Effector CD8-positive, alpha-beta T cell (primary cell): ENCODE measurements around the gene MSX1.

ENCODE experiments used
- DNase-seq: peaks from one replicate; lab custom pipeline; 2025; lab: John Stamatoyannopoulos, UW

Gene MSX1

DNA sequence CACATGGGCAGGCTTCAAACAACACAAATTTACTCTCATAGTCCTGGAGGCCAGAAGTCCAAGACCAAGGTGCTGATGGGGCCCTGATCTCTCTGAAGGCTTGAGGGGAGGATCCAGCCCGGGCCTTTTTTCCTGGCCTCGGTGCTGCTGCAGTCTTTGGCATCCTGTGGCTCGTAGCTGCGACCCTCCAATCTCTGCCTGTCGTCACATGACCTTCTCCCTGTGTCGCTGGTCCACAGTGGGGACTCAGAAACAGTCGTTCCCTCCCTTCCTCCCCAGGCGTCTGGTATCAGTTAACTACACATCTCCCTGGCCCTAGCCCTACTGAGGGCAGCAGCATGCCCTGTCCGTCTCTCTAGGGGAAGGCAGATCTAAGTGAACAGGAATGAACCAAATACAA, 19.1 kb upstream of the MSX1 start:
- no peak for DNase-seq

DNA sequence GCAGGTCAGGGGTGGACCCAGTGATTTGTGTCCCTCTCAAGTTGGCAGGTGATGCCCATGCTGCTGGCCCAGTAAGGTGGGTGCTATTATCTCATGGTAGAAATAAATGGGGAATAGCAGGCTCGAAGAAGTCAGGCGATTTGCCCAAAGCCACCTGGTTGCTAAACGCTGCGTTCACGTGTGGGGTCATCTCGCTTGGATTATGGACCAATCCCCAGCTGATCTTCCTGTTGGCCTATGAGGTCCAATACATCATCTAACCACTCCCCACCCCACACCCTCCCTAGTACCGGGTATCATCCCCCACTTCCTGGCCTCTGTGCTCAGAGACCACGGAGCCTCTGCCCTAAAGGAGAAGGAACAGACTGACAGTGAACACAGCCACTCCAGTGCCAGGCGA, 18.3 kb upstream of the MSX1 start:
- no peak for DNase-seq

DNA sequence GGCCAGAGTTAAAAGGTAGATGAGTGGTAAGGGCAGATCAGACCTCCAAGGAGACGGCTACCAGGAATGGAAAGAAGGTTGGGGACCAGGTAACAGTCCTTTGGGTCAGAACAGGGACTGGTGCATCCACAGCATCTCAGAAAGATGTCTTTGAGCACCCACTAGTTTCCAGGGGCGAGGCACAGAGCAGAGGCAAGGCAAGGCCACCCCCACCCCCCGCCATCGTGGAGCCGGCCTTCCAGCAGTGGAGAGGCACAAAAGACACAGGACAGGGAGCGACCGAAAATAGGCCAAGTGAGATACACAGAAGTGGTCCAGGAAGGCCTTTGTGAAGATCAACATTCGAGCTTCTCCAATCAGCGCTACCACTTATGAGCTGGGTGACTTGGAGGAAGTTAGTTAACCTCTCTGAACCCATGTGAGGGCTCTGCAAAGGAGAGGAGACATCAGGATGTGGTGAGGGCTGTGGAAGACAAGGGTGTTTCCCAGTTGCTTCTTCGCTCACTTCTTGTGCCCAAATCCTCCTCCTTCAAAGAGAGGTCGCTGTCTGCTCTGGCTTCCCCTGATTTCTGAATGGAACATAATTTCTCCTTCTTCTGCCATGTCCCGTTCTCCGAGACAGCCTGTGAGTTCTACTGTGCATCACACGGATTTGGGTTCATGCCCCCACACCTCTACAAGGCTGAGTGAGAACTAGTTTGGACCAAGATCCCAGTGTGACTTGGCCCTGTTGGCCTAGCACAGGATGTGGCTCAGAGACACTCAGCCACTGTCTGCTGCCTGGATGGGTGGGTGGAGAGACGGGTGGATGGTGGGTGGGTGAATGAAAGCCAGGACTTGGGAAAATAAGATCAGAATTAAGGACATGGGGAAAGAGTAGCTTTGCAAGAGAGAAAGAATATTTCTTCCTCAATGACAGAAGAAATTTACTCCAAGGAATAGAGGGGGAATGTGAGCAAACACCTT, 16.7 kb upstream of the MSX1 start:
- no peak for DNase-seq

GRCh38 chr4:4843635-4844291, 15.7 kb upstream of the MSX1 start:
- DNase-seq, result no peak

GRCh38 chr4:4845027-4845426, 14.4 kb upstream of the MSX1 start:
- no peak for DNase-seq

DNA sequence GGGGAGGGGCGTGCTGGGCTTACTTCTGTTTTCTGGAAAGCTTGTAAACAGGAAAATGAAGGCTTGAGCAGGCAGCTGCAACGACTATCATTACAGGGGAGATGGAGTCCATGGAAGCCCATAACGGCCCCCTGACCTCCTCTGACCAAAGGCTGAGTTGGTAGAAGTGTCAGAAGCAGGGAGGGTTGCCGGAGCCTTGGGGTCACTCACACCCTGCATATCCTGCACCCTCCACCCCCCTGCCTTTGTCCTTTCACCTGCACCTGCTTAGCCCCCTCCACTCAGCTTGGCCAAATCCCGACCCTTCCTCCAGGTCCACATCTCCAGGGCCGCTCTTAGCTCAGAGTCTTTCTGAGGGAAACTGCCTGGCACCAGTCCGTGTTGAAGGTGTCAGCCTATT, 12.5 kb upstream of the MSX1 start:
- DNase-seq, result no peak

GRCh38 chr4:4848540-4848939, 10.9 kb upstream of the MSX1 start:
- no peak for DNase-seq

GRCh38 chr4:4849106-4849505, 10.4 kb upstream of the MSX1 start:
- DNase-seq, result no peak

GRCh38 chr4:4849524-4850193, 9.8 kb upstream of the MSX1 start:
- DNase-seq, result no peak

DNA sequence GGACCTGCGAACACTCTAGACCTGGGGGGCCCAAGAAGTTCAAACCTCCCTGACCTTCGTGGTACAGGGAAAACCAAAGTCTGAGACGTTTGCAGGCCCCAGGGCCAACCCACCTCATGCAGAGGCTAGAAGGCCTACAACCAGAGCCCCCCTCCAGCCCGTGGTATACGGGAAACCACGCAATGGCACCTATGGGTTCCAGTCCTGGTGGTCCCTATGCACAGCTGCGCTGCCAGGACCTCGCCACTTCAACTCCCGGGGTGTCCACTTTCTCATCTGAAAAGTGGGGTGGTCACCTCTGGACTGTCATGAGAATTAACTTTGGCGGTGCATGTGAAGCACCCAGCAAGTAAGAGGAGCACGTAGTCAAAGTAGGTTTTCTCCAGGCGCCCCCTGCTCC, 8.4 kb upstream of the MSX1 start:
- DNase-seq, result no peak

GRCh38 chr4:4851906-4852305, 7.6 kb upstream of the MSX1 start:
- DNase-seq, result no peak

- DNase-seq, result no peak
These were observed 6.7 kb upstream of the MSX1 start for GRCh38 chr4:4852591-4853362.

DNA sequence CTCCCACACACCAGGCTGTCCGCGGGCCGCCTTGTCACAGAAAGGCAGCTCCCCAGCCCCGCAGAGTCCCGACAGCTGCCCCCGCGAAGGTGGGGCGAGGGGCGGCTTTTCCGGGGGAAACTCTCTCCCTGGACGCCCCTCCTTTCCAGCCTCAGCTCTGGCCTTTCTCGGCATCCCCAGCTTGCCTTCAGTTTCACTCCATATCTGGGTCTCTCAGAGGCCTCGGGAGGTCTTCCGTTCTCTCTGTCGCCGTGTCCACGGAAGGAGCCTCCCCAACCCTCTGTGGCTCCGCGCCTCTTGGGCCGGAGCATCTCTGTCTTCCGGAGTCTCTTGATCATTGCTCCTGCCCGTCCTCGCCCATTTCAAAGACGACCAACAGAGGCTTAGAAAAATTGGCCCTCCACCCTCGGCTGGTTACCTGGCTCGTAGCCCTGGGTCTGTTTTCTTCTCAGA, 6.1 kb upstream of the MSX1 start:
- no peak for DNase-seq

DNA sequence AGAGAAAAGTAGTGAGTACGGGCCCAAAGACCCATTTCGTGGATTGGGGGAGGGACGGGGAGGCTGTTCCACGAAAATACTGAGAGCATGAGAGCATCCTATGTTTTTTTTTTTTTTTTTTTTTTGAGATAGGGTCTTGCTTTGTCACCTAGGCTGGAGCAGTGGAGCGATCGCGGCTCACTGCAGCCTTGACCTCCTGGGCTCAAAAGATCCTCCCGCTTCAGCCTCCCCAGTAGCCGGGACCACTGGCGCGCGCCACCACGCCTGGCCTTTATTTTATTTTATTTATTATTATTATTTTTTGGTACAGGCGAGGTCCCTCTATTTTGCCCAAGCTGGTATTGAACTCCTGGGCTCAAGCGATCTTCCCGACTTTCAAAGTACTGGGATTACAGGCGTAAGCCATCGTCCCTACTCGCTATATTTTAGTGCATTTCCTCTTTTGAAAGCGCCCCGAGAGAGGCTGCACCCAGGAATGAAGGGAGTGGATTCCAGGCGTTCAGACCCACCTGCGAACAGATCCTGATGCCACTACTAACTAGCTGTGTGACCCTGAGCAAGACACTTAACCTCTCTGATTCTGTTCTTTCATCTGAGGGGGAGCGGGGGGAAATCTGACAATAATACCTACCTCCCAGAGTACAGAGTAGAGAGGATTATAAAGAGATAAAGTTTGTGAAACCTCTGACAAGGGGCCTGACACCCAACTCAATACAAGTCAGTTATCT, 5.4 kb upstream of the MSX1 start:
- DNase-seq, result no peak

- no peak for DNase-seq
These were observed 4.7 kb upstream of the MSX1 start for GRCh38 chr4:4854649-4855295.

DNA sequence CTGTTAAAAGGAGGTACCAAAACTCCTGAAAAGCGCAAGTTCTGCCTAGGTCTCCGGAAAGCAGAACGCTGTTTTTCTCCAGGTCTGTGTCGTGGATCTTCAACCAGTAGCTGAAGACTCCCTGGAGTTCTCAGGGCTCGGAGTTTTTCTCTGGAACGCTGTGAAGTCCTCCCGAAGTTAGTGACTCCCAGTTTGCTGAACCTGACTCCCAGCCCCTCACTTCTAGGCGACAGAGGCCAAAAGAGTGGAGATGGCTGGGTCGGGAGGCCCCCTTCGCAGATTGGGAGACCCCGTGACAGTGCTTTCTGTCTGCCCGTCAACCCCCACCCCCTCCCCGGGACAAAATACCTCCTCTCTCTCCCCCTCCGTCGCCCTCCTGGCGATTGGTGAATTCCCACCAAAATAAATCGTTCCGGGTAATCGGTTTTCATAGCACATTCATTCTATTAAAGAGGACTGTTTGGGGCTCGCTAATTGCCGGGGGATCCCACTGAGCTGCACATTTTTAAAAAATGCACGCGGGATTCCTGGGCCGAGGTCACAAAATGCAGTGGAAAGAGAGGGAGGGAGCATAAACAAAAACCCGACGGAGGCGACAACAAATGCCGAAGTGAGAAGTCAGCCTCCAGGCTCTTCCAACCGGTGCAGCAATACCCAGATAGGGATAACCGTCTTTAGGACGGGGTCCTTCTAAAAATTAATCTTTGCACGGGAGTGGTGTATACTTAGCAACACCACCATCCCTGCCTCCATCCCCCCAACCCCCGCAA, 4.0 kb upstream of the MSX1 start:
- DNase-seq, result no peak

GRCh38 chr4:4856071-4857000, 3.1 kb upstream of the MSX1 start:
- DNase-seq, result no peak

DNA sequence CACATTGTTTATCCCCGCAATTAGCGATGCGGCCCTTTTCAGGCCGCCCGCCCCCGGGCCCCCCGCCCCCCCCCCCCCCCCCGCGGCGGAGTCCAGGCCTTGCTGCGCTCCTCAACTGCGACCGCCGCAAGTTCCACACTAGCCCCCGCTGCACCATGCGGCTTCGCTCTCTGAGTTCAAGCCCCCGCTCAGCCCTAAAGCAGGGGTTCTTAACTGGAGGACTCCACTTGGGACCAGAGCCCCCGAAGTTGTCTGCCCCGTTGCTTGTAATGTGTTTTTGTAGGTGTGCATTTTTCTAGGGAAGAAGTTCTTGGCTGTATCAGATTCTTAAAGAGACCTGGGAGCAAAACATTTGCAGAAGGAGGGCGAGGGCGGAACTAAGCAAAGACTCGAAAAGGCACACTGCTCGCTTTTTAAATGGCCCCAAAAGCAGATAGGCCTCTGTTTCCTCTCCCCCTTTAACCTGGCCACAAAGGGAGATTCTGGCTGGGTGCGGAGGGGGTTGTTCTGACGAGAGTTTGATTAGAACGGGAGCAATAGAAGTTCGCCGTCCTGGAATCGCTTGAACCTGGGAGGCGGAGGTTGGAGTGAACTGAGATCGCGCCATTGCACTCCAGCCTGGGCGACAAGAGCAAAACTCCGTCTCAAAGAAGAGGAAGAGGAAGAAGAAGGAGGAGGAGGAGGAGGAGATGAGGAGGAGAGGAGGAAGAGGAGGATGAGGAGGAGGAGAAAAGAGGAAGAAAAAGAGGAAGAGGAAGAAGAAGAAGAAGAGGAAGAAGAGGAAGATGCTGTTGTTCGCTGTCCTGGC, 2.3 kb upstream of the MSX1 start:
- no peak for DNase-seq
